Limb (tissue), 2 donors: ENCODE measurements around the gene CHKA.

Source experiments
- DNase-seq, 2 donors: peaks; one replicate each; pipeline ENCODE4 v3.0.0-alpha.2; 2016; ENCODE audit errors: extremely low spot score in 2 of 2

Gene CHKA

DNA sequence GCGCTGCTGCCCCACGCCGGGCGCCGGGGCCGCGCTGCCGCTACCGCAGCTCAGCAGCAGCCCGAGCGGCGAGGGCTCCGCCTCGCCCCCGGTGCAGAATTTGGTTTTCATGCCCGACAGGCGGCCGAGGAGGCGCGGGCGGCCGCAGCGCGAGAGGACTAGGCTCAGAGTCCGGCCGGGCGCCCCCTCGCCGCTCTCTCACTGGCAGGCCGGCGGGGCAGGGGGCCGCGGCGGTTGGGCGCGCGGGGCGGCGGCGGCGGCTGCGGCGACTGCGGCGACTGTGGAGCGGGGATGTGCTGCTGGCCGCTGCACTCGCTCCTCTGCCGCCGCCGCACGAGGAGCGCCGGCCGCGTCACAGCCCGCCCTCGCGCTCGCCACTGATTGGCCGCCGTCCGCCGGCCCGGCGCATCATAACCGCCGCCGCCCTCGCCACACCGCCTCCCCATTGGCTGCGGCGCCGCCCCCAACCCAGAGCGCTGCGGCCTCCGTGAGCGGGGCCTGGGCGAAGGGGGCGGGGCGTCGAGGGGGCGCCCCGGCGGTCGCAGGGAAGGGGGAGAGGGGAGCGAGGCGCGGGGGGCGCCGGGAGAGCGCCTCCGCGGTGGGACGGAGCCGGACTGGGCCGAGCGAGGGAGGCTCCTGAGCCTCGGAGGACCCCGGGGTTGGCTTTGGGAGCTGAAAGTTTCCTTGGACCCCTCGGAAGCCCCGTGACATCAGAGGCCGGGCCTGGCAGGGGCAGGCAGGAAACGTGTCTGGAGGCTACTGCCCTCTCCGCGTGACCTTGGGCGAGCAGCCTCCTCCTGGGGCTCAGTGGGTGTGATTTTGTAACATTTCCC lies at the start of gene CHKA:
Gene CHKA (minus strand): TSS at position 322 of the 833 bp plus-strand sequence. CDS start 211 bp downstream, at position 111.
- DNase-seq: peak; percentile 95 to 96

DNA sequence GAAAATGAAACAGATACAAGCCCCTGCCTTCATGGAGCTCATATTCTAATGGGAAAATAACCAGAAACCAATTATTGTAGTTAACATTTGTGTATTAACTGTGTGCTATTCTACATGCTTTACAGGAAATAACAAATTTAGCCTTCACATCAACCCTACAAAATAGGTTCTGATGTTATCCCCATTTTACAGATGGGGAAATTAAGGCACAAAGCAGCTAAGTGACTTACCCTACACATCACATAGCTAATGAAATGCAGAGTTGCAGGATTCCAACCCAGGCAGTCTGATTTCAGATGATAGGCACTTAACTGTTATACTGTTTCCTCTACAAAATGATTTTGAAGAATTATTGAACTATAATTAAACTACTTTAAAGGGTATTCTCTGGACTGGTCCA lies 48.3 kb upstream of the CHKA start:
- no peak for DNase-seq

DNA sequence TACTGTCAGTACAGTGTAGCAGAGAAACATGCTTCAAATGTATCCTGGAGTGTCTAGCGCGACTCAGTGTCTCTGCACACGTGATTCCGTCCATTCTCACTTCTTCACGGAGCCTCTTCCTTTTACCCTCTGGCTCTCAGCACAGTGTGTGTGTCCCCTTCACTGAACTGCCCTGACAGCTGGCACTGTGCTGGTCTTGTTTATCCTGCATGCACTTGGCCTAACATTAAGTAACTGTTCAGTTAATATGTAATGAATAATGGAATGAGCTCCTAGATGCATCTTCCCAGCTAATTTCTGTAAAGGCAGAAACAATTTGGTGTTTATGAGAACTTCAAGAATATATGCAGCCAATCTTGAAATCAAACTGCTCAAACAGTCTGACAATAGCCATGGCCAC lies 47.5 kb upstream of the CHKA start:
- no peak for DNase-seq

DNA sequence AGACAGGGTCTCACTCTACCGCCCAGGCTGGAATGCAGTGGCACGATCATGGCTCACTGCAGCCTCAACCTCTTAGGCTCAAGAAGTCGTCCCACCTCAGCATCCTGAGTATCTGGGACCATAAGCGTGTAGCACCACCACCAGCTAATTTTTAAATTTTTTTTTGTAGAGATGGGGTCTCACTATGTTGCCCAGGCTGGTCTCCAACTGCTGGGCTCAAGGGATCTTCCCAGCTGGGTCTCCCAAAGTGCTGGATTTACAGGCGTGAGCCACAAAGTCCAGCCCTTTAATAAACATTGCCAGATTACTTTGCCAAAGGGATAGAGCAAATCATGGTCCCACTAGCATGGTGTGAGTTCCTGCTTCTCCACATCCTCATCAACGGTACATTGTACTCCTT lies 46.3 kb upstream of the CHKA start:
- no peak for DNase-seq

DNA sequence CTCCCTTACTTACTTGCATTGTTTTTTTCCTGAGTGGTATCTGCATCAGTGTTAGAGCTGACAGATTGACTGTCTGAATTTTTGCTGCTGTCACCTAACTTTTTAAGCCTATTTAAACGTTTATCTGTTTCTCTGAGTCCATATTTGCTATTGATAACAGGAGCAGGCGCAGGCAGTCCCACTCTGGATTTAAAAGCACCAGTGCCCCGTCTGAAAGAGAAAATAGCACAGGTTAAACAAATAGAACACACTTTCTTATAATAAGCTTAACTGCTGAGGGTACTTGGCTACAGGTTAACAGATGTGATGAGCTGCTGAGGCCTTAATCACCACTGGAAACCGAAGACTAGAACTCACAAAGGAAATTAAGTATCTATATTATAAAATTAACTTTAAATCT lies 45.8 kb upstream of the CHKA start:
- DNase-seq: no peak

DNA sequence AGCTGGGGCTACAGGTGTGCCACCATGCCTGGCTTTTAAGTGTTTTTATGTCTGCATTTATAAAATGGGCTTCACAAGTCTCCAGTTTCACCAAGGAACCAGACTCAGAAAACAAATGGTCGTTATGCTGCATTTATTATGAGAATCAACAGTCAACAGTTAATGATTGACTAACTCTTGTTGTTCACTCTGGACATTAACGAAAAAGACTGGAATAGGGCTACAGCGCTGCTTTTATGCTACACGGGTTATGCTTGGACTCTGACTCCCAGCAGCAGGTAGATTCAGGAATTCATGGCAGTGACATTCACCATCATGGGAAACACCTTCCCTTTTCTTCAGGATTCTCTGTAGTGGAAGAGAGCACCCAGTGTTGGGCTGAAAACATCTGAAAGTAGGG lies 44.4 kb upstream of the CHKA start:
- DNase-seq: no peak

DNA sequence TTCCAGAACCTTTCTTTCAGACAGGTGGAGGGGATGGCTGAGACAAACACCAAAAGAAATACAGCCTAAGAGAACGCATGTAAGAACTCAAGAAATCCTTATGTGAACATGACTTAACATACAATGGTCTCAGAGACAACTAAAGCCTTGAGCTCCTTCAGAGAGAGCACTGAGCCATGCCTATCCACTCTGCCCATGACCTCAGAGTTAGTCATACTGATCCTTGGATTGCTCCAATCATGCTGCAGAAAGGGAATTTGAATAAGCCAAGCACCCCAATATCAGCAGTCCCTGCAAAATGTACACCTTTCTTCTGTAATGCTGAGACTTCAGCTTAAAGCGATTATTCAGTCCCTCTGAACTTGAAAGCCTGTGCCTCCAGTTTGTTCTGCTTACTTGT lies 43.2 kb upstream of the CHKA start:
- DNase-seq: no peak

DNA sequence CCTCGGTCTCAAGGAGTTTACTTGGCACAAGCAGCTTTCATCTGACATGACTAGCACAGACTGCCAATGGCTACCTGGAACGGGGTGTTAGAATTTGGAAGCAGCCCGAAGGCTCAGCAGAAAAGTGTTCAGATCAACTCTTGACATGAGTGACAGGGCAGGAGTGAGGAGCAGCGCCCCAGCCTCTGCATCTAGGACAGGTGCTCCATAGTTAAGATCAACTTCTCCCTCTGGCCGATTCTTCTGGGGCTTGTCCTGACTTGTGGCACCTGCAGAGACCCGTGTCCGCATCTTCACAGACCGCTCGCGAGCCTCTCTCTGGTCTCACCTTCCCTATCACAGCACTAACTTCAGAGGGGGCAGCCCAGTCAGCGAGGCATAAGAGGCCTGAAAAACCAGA lies 42.5 kb upstream of the CHKA start:
- DNase-seq: no peak

DNA sequence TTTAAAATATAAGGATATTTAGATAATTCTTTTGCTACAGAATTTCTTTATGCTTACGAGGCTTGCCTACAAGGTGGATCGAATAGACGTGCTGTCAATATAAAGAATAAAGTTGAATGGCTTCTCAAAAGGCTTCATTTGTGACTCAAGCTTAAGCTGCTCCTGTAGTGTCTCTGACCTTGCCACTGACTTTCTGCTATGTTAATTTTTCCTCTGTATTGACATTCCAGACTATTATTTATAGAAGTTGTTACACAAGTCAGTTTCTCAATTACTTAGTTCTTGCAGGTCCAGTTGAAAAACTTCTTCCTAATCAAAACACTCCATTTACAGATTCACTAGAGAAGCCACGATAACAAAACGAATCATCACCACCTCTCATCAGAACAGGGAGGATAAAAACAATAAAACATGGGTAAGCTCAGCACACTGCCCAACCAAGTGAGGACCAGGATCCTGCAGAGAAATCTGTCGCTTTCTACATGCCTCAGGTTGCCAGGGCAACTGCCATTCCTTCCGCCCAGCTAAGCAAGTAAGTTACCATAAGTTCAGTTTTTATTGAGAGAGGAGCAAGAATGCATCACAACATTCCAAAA lies 39.0 kb upstream of the CHKA start:
- no peak for DNase-seq

DNA sequence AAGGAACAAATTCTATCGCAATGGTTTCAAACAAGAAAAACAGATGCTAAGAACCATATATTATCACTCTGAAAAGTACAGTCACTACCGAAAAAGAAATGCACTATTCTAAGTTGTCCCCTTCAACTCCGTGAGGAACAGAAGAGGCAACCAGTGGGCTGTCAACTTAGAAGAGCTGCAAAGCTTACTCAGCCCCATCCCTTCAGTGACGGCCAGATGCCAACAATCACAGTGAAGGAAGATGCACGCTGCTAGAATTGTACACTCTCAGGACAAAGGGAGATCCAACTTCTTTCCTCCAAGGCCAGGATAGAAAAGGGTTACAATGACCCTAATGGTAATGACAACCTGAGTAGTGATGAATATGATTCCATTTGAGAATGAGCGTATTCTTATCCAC lies 38.5 kb upstream of the CHKA start:
- no peak for DNase-seq

DNA sequence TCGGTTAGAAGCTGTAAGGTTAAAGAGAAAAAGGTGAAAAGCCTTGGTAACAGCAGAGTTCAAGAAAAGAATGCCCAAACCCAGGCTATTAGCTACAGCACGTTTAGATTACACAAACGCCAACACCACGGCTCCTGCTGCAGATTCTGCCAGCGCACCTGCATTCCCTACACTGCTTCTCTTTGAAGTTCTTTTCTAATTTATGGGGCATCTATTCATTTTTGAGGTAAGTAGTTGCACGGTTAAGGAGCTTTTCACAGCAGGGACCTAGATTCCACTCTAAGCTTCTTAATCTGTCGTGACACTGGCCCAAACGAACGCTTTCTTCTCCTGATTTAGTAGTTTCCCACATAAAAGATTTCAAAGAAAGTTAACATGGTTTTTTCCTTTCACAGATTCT lies 38.0 kb upstream of the CHKA start:
- no peak for DNase-seq

DNA sequence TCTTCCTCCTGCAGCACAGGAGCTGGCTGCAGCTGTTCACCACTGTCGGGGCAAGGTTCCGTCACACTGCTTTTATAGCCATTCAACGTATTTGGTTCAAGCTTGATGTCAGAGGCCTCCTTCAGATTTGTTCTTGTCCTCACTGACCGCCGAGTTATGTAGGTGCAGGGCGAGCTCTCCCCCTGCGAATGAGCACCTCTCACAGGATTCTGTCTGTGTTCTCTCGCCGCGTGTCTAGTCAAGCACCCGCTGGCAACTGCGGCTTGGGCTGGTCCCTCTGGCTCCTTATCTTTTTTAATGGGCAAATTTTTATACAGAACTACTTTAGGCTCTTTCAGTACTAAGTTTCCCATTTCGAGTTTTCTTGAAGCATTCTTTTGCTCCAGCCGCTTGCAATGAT lies 37.4 kb upstream of the CHKA start:
- DNase-seq: no peak

DNA sequence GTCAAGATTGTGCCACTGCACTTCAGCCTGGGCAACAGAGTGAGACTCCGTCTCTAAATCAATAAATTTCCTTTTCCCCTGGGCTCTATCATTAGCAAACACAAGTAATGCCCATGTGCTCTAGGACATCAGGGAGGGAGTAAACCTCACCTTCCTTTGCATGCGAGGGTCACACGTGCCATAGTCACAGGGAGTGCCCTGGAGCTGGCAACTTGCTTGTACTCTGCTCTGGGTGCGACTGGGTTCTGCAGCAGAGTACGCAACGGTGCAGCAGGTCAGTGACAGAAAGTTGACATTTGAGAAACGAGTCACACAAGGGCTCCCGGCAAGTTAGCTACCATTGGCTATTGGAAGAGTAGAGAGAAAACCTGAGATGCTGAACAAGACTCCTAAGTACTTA lies 32.6 kb upstream of the CHKA start:
- DNase-seq: no peak

DNA sequence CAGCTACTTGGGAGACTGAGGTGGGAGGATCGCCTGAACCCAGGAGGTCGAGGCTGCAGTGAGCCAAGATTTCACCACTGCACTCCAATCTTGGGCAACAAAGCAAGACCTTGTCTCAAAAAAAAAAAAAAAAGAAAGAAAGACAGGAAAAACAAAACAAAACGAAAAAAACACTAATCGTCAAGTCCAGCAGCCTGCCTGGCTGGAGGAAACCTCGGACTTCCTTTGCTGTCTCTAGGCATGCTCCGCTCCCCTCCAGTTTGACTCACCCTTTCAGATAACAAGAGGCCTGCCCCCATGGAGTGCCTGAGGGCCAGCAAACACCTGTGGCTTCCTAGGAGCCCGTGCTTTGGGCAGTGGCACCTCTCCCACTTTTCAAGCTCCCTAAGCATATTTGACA lies 28.8 kb upstream of the CHKA start:
- no peak for DNase-seq

DNA sequence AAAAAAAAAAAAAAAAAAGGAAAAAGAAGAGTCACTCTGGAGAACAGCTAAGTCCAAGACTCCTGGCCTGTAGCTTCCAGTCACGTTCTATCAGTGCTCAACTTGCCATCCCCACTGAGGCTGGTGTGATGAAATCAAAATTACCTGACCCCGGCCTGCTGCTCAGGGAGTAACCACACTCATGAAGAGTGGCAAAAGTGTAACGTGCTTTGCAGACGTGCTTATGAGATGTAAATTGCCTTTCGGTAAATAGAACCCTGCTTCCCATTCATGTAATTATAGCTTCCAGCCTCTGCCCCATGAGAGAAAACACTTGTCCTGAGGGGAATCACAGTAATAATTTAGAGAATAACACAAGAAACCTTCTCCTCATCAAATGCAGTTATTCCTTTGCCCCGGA lies 28.2 kb upstream of the CHKA start:
- no peak for DNase-seq

DNA sequence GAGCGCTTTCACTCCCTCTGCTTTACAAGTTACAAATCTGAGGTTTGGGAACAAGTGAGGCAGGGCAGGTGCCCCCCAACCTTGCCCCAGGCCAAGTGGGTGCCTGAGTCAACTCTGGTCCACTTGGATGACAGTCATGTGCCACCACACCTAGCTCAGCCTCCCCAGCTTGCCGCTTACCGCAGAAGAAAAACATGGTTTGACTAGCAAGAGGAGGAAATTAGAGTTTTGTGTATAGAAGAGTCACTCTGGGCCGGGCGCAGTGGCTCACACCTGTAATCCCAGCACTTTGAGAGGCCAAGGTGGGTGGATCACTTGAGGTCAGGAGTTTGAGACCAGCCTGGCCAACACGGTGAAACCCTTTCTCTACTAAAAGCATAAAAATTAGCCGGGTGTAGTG lies 27.7 kb upstream of the CHKA start:
- no peak for DNase-seq

DNA sequence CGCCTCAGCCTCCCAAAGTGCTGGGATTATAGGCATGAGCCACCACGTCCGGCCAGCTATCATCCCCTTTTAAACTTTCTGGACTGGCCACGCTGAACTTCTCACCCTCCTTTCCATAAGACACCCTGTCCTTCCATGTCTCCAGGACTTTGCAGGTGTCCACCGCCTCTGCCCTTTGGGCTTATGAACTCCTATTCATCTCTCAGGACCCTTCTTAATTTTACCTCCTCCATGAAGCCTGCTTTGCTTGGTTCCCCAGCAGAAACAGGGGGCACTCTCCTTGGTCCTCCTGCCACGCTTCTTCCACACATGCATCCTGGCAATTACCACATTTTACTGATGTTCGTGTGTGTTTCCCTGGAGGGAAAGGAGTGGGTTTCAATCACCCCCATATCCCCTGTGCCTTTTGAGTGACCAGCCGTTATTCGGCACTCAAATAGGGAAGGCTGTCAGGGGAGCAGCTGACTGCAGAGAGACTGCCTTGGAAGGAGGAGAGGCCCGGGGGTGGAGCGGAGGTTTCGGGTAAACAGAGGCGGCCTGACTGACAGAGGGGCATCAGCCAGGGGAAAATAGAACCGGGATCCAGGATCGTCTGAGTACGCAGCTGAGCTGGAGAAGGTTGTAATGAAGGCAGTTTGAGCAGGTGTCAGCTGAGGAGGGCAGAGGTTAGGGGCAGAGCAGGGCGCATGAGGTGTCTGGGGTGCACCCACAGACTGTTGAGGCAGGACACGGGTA lies 27.1 kb upstream of the CHKA start:
- no peak for DNase-seq

DNA sequence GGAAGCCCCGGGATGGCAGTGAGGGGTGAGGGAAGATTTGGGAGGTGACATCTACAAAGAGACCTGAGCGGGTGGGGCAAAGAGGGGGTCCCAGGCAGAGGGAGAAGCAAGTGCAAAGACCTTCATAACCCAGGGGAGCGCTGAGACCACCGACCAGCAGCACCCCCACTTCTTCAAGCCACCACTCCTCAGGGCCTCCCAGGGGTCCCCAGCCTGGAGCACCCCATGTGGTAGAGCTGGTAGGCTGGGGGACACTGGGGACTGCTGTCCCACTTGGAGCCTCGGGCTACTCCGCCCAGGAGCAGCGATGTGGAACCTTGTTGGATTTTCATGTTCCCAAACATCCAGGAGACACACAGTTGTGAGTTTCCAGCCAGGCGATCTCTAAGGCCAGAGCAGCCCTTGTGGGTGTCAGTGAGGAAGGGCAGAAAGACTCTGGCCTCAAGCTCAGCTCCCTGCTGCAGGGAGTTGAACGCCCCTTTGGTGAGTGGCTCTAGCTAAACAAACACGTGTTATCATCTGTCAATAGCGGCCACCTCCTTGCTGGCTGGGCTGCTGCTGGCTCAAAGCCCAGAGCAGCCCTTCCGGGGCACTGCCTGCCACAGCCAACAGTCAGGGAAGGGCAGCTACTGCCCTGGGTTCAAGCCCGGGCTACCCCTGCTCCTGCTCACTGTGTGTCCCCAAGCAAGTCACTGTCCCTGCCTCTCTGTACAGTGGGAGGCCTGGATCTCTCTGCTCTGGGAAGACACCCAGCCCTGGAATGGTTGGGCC lies 25.7 kb upstream of the CHKA start:
- no peak for DNase-seq

DNA sequence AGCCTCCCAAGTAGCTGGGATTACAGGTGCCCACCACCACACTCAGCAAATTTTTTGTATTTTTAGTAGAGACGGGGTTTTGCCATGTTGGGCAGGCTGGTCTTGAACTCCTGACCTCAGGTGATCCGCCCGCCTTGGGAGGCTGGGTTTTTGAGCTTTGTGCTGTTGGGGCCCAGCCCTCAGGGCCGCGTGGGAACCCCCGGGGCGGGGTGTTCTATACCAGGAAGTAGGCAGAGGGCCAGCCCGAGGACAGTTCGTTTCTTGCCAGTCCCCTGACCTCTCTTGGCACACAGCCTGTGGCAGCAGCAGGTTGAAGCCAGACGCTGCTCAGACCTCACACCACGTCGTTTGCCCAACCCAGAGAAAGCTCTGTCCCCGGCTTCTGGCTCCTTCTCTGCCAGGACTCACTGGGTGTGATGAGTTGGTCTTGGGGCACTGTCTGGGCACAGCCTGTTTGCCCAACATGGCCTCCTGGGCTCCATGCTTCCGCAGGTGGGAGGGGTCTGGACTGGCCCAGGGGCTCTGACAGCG lies 24.9 kb upstream of the CHKA start:
- no peak for DNase-seq

DNA sequence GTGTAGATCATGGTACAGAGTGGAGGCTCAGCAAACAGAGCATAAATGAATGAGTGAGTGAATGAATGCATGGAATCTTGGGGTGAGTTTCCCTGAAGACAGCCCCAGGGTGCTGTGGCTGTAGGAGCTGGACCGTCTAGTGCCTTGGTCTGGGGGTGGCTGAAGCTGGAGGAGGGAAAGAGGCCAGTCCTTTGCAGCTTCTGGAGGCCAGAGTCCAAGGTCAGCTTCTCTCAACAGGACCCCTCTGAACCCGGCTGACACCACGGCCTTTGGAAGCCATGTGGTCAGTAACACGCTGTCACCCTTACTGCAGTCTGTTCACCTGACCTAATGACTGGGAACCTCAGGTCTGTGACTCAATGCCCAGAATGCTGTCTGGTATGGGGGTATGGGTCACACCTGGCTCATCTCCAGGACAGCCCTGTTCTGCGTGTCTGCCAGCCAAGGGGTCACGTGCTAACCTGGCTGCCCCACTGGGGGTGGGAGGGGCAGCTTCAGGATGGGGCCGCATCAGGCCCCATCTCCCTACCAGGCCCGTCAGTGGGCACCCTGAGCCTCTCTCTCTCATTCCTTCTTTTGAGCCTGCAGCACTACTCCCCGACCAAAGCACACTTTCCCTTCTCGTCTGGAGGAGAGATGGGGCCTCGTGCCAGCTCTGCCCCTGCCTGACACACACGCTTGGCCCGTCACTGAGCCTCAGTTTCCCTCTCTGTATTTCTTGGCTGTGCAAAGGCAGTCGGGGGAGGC lies 24.1 kb upstream of the CHKA start:
- DNase-seq: no peak

DNA sequence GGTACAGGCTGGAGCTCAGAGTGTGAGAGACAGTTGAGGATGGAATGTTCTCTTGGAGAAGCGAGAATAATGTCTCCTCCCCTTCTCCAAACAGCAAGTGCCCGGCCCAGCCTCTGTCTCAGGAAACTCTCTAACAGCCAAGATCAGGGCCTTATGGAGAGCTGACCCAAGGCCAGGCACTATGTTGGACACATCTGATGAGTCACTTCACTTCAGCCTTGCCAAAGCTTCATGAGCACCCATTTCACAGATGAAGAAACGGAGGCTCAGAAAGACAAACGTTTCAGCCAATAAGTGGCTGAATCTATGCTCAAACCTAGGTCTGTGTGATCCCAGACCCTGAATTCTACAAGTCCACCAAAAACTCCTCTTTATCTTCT lies 22.1 kb upstream of the CHKA start:
- DNase-seq: no peak
